Activated T-cell treated with anti-CD3 and anti-CD28 coated beads, Interleukin-2, amount 50 U/mL, for 72 hours (primary cell): ENCODE data around the gene DYNC2I2. TPM values are rescaled to one million over a fixed set of nuclear protein-coding genes. Genes with fewer than 3 reads are reported as not detected.

Source experiments
- total RNA-seq, 2 donors: library from RNA; stranded (reverse); gene quantifications; one replicate each; pipeline ENCODE4 v1.2.3, GENCODE V29; 2022

The DYNC2I2 gene
- total RNA-seq, 2 donors from 2014 or later, result 27.1 to 31.2 TPM

Other genes with a start within 250 kb of the DYNC2I2 start
- 1 to 10 TPM; 2.7 to 5.9 TPM for gene CERCAM, start 236.0 kb downstream of the DYNC2I2 start, total RNA-seq
- 10 to 100 TPM; 64.8 to 87.3 TPM for gene ODF2, start 200.8 kb downstream of the DYNC2I2 start, total RNA-seq
- gene GLE1, start 152.1 kb downstream of the DYNC2I2 start, total RNA-seq, result 10 to 100 TPM; 45.8 to 59.0 TPM
- 100 to 1,000 TPM; 289 to 304 TPM for gene SPTAN1, start 104.3 kb downstream of the DYNC2I2 start, total RNA-seq
- gene SET, start 32.4 kb upstream of the DYNC2I2 start, total RNA-seq, result 100 to 1,000 TPM; 448 to 582 TPM
- gene PKN3, start 45.7 kb upstream of the DYNC2I2 start, total RNA-seq, result 10 to 100 TPM; 11.6 to 22.9 TPM
- 10 to 100 TPM; 48.7 to 53.7 TPM for gene ZDHHC12, start 67.3 kb upstream of the DYNC2I2 start, total RNA-seq
- gene ZER1, start 115.1 kb upstream of the DYNC2I2 start, total RNA-seq, result 10 to 100 TPM; 30.6 to 32.6 TPM
- gene TBC1D13, start 130.4 kb upstream of the DYNC2I2 start, total RNA-seq, result 10 to 100 TPM; 15.9 to 17.7 TPM
- gene ENDOG, start 161.7 kb upstream of the DYNC2I2 start, total RNA-seq, result 10 to 100 TPM; 12.7 to 15.0 TPM
- 10 to 100 TPM; 64.8 to 69.1 TPM for gene SPOUT1, start 172.9 kb upstream of the DYNC2I2 start, total RNA-seq
- gene KYAT1, start 225.1 kb upstream of the DYNC2I2 start, total RNA-seq, result 10 to 100 TPM in 1 of 2 donors, 1 to 10 TPM in 1; 8.8 to 13.8 TPM
- gene LRRC8A, start 225.3 kb upstream of the DYNC2I2 start, total RNA-seq, result 10 to 100 TPM; 19.2 to 20.1 TPM